NCI-H2171 treated with DMSO at 0.1 percent for 48 hours (cell line): ENCODE results near the gene KCNAB1.
"Not testable (repeated sequence)": the region's sequence is repeated elsewhere in the genome, so short reads cannot be mapped to it uniquely, and the experiment has no call there.

ENCODE experiments used
- DNase-seq: peaks from one replicate; lab custom pipeline; 2025; lab: John Stamatoyannopoulos, UW

Gene KCNAB1

DNA sequence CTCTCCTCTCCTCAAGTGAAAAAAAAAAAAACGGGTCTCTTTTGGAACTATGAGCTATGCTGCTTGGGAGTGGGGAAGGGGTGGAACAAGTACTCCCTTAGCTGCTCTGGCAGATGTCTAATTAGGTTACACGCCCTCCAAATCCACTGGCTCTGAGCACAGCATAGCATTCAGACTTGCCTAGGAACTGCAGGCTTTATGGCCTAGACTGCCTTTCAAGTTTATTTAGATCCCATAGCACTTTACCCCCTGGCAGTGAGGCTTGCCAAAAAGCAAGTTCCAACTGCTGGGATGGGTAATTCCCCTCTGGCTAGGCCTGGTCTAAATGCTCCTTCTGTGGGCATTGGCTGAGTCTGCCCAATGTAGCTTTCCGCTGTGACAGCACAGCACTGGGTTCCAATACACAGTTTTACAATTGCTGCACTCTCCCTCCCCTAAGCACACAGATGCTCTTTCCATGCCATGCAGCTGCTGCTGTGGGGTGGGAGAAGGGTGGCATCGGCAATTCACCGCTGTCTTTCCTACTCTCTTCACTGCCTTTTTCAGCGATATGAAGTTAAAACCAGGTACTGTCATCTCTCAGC is 152.8 kb downstream of the KCNAB1 start:
- DNase-seq = no peak

DNA sequence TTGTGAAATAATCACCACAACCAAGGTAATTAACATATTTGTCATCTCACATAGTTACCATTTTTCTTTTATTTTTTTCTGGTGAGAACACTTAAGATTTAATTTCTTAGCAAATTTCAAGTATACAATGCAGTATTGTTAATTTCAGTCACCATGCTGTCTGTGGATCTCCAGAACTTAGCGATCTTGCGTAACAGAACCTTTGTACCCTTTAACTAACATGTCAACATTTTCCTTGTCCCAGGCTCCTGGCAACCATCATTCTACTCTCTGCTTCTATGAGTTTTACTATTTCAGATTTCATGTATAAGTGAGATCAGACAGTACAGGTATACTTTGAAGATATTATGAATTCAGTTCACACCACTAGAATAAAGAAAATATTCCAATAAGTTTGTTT is 154.4 kb downstream of the KCNAB1 start:
- no peak for DNase-seq

DNA sequence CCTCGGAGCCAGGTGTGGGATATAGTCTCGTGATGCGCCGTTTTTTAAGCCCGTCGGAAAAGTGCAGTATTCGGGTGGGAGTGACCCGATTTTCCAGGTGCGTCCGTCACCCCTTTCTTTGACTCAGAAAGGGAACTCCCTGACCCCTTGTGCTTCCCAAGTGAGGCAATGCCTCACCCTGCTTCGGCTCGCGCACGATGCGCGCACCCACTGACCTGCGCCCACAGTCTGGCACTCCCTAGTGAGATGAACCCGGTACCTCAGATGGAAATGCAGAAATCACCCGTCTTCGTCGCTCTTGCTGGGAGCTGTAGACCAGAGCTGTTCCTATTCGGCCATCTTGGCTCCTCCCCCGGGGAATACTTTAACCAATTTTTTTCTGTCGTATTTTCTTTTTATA is 164.3 kb downstream of the KCNAB1 start:
- not testable (repeated sequence) for DNase-seq

DNA sequence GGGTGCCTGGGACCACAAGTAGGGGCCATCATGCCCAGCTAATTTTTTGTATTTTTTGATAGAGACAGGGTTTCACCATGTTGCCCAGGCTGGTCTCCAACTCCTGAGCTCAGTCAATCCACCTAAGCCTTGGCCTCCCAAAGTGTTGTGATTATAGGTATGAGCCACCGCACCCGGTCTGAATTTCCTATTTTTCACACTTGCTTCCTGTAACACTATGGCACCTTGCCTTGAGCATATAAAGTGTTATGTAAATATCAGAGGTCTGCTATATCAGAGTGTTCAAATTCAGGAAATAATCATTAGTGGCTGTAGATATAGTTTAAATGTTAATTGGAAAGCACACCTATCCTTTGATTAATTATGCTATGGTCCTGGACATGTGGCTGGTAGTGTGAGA is 165.2 kb downstream of the KCNAB1 start:
- no peak for DNase-seq

DNA sequence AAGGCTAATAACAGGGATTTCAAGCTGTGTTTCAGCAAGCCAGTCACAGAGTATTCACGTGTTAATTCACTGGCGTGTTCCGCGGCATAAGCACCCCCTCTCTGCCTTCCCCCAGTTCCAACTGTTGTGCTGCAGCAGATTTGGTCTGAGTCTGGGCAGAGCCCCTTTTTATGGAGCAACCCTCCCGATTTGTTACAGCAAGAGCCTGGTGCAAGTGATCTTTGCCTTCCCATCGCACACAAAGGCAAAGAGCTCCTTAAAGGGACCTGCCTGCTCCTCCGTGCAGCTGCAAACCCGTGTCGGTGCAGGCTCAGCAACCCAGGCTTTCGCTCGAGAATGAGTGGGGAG is 170.5 kb downstream of the KCNAB1 start:
- DNase-seq = peak; percentile 36

DNA sequence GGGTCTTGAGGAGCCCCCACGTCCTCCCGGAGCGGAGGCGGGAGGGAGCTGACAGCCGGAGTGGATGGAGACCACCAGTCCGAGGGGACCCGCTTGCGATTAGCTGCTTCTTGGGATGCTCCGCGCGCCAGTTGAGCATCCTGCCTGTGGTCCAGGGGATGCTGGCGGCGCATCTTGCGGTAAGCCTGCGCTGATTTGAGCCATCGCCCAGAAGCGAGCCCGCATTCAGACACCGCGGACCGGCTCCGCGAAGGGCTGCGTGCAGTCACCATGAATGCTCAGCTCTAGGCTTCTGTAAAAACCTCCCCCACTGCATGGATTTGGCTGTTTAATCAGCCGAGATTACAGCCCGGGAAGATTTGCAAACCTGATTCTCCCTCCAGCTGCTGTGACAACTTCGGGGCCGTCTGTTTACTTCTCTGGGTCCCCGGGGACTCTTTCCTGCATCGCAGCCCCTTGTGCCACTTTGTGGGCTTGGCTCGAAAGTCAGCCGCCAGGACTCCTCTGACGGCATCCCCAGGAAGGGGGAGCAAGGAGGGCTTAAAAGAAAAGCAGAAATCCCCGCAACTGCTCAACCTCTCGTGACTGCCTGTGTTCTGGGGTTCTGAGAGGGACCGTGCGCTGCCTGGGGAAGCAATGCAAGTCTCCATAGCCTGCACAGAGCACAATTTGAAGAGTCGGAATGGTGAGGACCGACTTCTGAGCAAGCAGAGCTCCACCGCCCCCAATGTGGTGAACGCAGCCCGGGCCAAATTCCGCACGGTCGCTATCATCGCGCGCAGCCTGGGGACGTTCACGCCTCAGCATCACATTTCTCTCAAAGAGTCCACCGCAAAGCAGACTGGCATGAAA is 171.1 kb downstream of the KCNAB1 start:
- peak; percentile 88 for DNase-seq

DNA sequence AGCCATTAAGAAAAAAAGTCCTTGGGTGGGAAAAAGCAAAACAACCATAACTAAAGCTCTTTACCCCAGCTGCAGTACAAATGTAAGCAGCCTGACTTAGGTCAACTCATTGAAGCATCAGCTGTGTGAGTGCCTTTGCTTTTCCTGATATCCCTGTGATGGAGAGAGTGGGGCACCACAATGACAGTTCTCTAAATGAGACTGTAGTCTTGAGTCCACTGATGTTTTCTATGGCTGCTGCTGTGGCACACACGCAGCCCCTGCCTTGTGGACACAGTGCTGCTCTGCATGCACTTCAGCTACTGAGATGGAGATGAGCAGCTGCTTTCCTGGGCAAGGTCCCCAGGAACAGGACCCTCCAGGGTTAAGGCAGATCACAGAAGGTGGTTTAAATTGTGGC is 173.2 kb downstream of the KCNAB1 start:
- no peak for DNase-seq

DNA sequence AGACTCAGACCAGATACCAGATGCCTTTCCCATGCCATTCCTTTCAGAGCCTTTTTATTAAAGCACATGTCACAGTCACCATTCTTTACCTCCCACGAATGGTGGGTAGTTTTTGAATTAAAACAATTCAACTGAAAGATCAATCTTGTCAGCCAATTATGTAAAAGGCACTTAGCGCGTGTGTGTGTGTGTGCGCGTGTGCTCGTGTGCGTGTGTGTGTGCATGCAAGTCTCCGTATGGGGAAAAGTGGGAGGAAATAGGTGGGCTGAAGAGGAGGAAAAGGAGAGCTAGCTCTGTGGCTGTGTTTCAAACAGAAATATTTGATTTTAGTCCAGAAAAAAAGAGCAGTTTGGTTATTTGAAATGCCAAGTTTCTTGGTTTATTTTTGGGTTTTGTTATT is 177.2 kb downstream of the KCNAB1 start:
- DNase-seq = no peak

DNA sequence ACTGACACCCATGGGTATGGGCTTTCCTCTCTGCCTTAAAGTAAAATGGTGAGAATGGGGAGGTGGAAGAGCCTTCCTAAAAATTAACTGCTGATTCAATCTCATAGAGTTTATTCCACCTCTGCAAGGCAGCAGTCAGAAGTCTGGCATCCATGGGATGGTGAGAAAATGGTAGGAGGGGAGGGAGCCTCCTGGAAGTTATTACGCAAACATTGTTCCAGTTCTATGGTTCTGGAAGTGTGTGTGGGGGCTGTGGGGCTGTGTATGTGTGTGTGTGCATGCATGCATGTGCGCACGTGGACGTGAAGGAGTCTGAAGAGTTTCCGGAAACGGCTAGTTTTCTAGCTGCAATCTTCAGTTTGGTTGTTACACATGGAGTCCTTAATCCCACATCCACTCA is 177.6 kb downstream of the KCNAB1 start:
- no peak for DNase-seq

DNA sequence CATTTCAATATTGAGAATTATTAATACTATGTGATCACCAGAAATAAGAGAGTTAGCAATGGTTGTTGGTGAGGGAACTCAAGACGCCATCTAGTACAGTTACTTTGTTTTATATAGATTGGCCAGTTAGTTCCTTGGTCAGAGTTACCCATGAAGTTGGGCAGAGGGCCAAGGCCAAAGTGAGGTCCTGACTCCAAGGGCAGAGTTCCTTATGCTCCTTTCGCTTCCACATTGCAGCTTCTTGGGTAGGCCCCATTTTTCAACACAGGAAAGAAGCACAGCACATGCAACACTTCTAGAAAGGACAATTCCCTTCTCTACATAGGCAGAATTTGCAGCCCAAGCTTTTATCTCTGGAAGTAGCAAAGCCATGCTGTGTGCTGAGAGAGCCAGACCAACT is 178.6 kb downstream of the KCNAB1 start:
- DNase-seq = no peak

DNA sequence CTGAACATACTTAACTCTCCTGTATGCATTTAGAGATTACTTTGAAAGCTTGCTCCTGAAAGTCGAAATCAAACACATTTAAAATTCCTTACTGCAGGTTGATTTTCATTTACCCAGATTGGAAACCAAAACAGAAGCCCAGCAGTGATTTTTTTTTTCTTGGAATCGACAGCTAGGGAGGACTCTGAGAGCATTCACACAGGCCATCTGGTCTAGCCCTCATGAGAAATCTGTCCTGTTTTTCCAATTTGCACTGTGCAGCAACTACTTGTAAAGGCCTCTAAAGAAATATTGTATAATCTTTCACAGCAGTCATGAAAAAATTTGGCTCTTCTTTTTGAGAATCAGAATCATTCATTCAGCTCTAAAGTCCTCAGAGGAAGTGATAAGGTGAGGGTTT is 179.2 kb downstream of the KCNAB1 start:
- DNase-seq = peak; percentile 76

DNA sequence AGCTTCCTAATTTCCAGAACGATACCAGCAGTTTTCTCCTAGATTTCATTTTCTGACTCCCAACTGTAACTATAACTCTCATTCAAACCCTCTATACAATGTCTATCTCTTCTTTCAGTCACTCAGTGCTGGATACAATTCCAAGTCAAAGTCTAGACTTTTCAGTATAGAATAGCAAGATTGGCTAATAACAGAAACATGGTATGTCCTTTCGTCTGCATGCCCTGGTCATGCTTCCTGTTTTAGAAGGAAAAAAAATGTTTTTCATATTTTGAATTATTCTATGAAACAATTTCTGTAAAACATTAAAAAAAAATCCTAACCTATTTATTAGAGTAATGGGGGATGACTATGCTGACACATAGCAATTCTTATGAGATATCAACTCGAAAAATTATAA is 180.0 kb downstream of the KCNAB1 start:
- no peak for DNase-seq

DNA sequence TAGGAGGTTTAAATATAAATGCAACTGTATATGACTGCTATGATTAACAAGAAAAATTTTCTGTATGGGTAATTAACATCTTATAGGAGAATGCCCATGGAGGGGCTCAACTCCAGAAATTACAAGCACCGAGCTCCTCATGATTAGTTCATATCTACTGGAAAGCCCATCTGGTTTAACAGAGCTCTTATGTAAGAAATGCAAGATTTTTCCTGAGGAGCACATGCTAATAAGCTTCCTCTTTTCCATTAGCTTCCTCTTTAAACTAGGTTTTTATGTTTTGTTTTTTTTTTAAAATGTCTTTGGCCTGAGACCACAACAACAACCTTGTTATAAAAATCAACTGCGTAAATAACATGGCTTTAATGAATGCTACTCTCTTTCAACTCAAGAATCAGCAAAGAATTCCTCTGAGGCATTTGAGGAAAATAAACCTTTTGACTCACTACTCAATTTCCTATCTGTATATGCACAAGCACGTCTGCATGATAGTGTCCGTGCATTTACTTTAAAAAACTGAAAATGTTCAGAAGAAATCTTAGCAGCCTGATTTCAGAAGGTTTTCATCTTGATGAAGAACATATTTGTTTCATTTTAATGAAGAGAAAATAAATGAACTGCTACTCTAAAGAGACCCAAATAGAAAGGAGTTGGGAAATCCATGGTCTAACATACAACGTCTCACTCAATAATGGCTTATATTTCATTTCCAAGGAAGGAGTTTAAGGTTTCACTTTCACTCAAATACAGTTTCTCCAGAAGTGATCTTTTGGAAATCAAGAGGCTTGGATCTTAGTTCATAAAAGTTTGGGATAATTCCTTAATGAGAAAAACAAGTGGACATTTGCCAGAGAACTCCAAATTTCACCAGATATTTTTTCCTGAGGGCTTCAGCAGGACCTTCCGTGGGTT is 180.8 kb downstream of the KCNAB1 start:
- no peak for DNase-seq

DNA sequence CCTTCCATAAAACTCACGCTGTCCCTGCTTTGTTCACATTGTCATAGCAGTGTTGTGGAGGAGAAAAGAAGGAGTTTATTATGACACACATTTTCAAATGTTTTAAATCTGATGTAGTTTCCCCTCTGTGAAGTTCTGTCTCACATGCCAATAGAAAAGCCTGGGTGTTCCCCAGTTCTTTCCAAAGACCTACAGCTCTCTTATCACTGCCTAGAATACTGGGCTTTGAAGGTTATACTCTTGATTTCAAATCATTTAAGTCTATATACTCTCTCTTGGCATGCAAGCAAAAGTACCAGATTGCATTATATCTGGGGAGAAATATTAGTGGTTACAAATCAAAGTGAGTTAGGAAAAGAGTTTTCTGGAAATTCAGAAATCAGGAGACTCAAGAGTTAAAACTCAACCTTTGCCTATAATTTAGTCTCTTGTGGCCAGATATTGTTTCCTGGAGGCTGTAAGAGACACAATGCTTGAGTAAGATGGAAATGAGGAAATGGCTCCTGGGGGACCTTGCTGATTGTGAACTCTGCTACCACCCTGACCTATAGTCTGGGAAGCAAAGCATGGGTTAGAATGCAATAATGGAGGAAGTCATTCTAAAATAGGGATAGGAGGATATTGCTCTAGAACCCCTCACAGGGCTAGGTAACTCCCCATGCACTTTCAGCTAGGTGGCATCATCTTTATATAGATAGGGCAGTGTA is 182.8 kb downstream of the KCNAB1 start:
- DNase-seq = no peak

DNA sequence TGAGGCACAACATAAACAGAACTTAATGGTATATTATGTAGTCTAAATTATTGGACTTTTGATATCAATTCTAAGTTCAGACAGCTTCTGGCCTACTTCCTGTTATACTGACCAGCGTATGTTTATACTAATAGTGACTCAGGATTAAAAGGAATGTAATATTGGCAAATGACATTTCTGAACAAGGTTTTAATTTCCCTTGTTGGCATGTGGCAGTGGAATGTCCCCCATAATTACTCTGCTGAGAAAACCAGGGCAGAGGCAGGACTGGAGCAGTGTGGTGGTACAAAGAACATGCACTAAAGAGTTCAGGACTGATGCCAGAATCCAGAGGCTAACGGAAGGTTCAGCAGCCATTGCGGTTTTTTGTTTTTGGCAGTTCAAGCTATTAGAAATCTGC is 184.0 kb downstream of the KCNAB1 start:
- no peak for DNase-seq

DNA sequence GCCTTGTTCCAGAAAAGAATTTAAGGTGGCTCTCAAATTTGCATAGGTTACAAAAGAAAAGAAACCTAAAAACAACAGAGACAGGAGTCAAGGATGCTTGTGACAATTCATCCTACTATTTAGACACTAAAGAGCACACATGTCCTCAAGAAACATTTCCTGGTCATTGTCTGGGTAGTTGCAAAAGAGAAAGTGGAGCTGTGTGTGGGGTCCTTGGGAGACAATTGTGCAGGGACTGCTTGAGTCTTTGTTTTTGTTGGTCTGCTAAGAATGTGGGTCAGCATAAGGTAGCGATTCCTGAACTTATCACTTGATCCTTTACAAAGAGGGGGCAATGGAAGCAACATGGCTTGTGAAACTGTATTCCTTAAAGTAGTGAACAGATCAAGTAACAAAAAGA is 185.3 kb downstream of the KCNAB1 start:
- DNase-seq = no peak

DNA sequence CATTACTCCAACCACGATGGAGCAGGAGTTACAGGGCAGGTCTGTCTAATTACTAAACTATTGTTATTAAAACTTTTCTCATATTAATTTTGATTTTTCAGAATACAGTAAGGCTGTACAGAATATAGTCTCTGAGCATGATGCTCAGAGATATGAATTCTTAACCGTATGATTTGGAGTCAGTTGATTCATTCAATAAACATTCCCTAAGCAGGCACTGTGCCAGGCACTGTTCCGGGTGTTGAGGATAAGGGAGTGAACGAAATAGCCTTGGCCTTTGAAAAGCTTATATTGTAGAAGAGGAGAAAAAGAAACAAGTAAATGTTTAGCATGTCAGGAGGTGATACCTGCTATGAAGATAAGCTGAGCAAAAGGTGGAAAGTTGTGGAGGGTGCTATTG is 187.3 kb downstream of the KCNAB1 start:
- DNase-seq = no peak

DNA sequence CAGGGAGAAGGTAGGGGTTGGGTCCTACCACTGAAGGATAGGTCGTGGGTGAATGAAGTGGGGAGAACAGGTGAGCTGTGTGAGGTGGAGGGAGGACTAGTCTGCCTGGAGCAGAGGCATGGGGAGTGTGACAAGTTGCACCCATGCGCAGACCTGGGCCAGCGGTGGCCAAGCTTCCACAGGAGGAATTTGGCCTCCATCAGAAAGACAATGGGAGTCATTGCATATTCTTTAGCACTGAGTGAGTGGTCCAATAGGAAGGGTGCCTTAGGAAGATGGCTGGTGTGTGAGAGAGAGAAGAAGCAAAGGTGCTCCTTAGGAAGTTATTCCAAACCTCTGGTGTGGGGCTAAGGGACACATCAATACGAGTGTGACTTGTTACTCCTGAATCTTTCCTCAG is 191.1 kb downstream of the KCNAB1 start:
- DNase-seq = no peak

DNA sequence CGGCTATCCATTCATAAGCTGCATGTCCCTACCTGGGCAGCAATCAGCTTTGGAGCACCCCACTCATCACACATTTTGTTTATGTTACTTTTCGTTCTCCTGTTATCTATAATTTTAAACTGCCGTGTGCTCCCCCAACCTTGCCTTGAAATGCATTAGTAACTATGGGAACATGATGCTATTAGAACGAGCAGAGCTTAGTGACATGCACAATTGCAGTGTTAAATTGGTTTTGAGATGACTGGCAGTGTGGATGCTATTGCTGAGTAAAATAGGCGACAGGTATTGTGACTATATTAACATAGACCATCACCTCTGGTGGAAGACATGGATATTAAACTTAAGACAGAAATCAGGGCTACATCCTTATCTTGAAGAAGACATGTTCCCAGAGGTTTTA is 191.6 kb downstream of the KCNAB1 start:
- no peak for DNase-seq

DNA sequence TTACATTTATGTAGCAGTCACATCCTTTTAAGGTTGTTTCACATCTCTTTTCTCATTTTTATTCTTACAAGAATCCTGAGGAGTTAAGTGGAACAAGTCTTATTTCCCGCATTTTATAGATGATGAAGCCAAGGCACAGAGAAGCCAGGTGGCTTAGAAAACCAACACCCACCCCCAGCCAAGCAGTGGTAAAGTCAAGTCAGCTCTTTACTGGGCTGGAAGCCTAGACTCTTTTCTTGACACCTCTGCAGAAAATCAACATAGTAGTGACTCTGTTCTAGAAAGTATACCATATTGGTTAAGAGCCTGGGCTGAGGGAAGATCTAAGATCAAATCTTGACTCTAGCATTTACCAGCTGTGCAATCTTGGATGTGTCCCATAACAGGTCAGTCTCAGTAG is 195.7 kb downstream of the KCNAB1 start:
- no peak for DNase-seq

DNA sequence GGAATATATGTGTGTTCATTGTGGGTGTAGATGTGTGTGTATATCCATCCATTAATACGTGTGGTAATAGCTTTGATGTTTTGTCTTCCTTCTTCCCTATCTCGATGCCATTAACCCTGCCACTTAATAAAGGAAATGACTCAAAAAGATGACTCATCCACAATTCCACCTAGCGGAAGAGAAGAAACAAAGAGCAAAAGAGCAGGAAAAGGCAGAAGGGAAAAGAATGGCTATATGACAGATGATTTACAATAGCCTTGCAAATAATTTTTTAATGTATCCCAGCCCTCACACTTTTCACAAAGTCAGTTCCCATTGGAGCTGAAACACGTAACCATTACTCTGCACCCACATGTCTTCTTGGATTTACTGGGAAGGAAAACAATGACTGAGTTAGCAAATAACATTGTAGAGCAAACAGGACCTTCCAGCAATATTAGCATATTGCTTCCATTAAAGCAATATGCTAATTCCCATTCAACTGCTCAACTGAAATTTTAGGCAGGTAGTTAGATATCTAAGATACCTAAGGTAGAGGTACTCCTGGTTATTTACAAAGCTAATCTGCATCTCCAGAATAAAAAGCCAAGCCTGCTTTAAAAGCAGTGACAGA is 197.2 kb downstream of the KCNAB1 start:
- no peak for DNase-seq

DNA sequence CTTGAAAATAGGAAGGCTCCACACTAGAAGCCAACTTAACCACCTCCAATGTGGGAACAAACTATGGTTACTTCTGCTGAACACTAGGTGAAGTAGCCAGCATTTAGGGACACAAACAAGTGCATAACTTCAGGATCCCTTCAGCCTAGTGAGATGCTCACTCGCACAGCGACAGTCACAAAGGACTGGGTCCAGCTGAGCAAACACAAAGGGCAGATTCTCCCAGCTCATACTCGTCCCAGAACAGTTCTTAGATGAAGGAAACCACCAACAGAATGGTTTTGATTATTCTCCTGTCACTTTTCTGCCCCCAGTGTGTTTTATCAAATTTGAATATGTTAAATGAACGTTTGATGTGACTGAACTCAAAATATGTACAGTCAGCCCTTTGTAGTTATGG is 201.6 kb downstream of the KCNAB1 start:
- DNase-seq = no peak
